ENCODE data around the gene SPG7. TPM values are rescaled to one million over a fixed set of nuclear protein-coding genes. Genes with fewer than 3 reads are reported as not detected.

The SPG7 gene
- total and polyA plus RNA-seq, 9 of the 15 experiments (the other 6 are each of a cell fraction or from before 2014, with no cell fraction given), result 5.8 to 89.1 (median 49.4) TPM

DNA sequence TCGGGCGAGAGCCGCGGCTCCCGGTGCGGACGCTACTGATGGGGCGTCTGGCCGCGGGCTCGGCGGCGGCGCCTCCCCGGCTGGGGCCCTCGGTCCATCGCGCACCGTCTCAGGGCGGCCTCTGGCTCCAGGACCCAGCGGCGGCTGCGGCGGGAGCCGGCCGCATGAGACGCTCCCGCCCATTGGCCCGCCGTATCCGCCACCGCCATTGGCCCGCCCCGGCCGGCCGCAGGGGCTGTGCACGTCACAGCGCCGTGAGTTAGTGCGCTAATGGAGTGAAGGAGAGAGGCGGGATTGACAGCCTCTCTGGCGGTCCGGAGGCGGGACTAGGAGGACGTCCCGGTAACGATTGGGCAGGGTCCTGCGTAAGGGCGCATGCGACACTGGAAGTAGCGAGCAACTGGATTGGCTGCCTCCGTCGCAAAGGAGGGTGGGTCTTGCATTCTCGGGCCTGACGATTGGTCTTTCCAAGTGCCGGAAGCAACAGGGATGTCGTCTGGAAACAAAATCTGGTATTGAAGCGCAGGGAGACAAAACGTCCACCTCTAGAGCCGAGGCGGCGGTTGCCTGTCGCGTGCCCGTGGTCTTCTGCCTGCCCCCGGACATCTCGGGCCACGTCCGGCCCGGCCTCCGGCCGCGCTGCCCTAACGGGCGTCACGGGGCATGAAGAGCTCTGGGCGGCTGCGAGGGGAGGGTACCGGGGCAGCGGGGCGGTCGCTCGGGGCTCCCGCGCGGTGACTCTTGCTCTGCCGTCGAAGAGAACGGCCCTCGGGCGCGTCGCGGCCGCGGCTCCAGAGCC lies 17.6 kb upstream of the SPG7 start, which contains the start of gene ANKRD11 (continued):
- TF ChIP-seq, protein P1, sequence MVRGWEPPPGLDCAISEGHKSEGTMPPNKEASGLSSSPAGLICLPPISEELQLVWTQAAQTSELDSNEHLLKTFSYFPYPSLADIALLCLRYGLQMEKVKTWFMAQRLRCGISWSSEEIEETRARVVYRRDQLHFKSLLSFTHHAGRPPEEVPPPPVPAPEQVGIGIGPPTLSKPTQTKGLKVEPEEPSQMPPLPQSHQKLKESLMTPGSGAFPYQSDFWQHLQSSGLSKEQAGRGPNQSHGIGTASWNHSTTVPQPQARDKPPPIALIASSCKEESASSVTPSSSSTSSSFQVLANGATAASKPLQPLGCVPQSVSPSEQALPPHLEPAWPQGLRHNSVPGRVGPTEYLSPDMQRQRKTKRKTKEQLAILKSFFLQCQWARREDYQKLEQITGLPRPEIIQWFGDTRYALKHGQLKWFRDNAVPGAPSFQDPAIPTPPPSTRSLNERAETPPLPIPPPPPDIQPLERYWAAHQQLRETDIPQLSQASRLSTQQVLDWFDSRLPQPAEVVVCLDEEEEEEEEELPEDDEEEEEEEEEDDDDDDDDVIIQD (CRISPR knock-in tag; IDR thresholded peaks at IDR 0.05), result no peak
- TF ChIP-seq, protein P2, sequence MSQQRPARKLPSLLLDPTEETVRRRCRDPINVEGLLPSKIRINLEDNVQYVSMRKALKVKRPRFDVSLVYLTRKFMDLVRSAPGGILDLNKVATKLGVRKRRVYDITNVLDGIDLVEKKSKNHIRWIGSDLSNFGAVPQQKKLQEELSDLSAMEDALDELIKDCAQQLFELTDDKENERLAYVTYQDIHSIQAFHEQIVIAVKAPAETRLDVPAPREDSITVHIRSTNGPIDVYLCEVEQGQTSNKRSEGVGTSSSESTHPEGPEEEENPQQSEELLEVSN (IDR thresholded peaks at IDR 0.05; ENCODE audit: borderline replicate concordance in 1 of 2, extremely low read depth in 1 of 2, insufficient read depth in 1 of 2, insufficient read length in 1 of 2, low read depth in 1 of 2, low read length in 1 of 2, poor library complexity in 1 of 2, severe bottlenecking in 1 of 2), result peak; percentile 39 to 83
- TF ChIP-seq NR2C2 (CRISPR knock-in tag; IDR thresholded peaks at IDR 0.05), result no peak; the same call in none of the 2 replicates
- peak; percentile 56 for TF ChIP-seq NR2C2 (tag; IDR thresholded peaks at IDR 0.05)
- TF ChIP-seq ZNF134 (CRISPR knock-in tag; conservative IDR thresholded peaks at IDR 0.05), result no peak
- TF ChIP-seq SREBF2 (CRISPR knock-in tag; IDR thresholded peaks at IDR 0.05), result no peak
- TF ChIP-seq ESRRA (IDR thresholded peaks at IDR 0.05; ENCODE audit: borderline replicate concordance, low read depth), result peak; percentile 77
- no peak for TF ChIP-seq ZNF175 (CRISPR knock-in tag; IDR thresholded peaks at IDR 0.05; ENCODE audit: low read depth)
- TF ChIP-seq STAG1 (CRISPR knock-in tag; IDR thresholded peaks at IDR 0.05; ENCODE audit: borderline replicate concordance), result no peak
- TF ChIP-seq, protein P3, sequence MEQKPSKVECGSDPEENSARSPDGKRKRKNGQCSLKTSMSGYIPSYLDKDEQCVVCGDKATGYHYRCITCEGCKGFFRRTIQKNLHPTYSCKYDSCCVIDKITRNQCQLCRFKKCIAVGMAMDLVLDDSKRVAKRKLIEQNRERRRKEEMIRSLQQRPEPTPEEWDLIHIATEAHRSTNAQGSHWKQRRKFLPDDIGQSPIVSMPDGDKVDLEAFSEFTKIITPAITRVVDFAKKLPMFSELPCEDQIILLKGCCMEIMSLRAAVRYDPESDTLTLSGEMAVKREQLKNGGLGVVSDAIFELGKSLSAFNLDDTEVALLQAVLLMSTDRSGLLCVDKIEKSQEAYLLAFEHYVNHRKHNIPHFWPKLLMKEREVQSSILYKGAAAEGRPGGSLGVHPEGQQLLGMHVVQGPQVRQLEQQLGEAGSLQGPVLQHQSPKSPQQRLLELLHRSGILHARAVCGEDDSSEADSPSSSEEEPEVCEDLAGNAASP (IDR thresholded peaks at IDR 0.05), result no peak
- peak; percentile 22 for TF ChIP-seq HMGN3 (IDR thresholded peaks at IDR 0.05; ENCODE audit: borderline replicate concordance, extremely low read depth, insufficient read length, low read depth, low read length)
- TF ChIP-seq, protein P4, sequence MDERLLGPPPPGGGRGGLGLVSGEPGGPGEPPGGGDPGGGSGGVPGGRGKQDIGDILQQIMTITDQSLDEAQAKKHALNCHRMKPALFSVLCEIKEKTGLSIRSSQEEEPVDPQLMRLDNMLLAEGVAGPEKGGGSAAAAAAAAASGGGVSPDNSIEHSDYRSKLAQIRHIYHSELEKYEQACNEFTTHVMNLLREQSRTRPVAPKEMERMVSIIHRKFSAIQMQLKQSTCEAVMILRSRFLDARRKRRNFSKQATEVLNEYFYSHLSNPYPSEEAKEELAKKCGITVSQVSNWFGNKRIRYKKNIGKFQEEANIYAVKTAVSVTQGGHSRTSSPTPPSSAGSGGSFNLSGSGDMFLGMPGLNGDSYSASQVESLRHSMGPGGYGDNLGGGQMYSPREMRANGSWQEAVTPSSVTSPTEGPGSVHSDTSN (CRISPR knock-in tag; IDR thresholded peaks at IDR 0.05; ENCODE audit: low read depth), result peak; percentile 88
- TF ChIP-seq, protein P4 (tag; conservative IDR thresholded peaks at IDR 0.05; ENCODE audit: low read depth), result peak; percentile 99
- peak; percentile 48 for TF ChIP-seq CCNT2 (IDR thresholded peaks at IDR 0.05; ENCODE audit: borderline replicate concordance, extremely low read depth, insufficient read length, low read depth, low read length)
